CD4-positive, alpha-beta T cell (primary cell): Measurements from ENCODE around the gene XDH. TPM values are rescaled to one million over a fixed set of nuclear protein-coding genes. Genes with fewer than 3 reads are reported as not detected.

ENCODE experiments used
- ATAC-seq: fragments of 200-7000 bp; cut with Tn5 transposase; one replicate; pipeline ENCODE4 v1.10.0; 2022; ENCODE audit warnings: mild to moderate bottlenecking; ENCODE audit not compliant: poor library complexity
- CTCF ChIA-PET: fragments of 350-600 bp; sonication (Branson Sonifier 250); formaldehyde crosslinking; loops from one replicate; lab custom pipeline; 2021; ENCODE audit warnings: antibody characterized with exemption, inconsistent platforms; lab: Charles Lee
- POLR2A ChIA-PET: fragments of 350-600 bp; sonication (Branson Sonifier 250); formaldehyde crosslinking; loops from one replicate; lab custom pipeline; 2021; ENCODE audit warnings: antibody characterized with exemption, inconsistent platforms; lab: Charles Lee
- DNase-seq, 14 experiments: peaks; one replicate each; pipeline ENCODE4 v3.0.0-alpha.2; 2013 to 2020; ENCODE audit warnings: mixed read lengths in 2 of 14
- H3K27ac ChIP-seq, 2 donors: one replicate each; pipeline versions ENCODE4 v1.5.1 to v1.7.0; 2013; ENCODE audit warnings: low read length in 2 of 2, low read depth in 1 of 2, mild to moderate bottlenecking in 1 of 2
- H3K27me3 ChIP-seq, 2 experiments: 1 replicate in 1 of 2; 2 replicates in 1 of 2; pipeline versions ENCODE4 v1.6.1 to v1.7.0; 2013; ENCODE audit warnings: low read length in 2 of 2, control low read depth in 1 of 2, mild to moderate bottlenecking in 1 of 2, moderate library complexity in 1 of 2; ENCODE audit not compliant: insufficient read depth in 2 of 2, control insufficient read depth in 1 of 2
- H3K36me3 ChIP-seq: one replicate; pipeline ENCODE4 v1.6.1; 2013; ENCODE audit warnings: low read length, control low read depth; ENCODE audit not compliant: insufficient read depth
- H3K4me1 ChIP-seq: one replicate; pipeline ENCODE4 v1.6.1; 2013; ENCODE audit warnings: low read length, control low read depth; ENCODE audit not compliant: insufficient read depth
- H3K4me3 ChIP-seq: one replicate; pipeline ENCODE4 v1.5.1; 2013; ENCODE audit warnings: mild to moderate bottlenecking, low read length, moderate library complexity
- H3K9me3 ChIP-seq, 2 experiments: 1 replicate in 1 of 2; 2 replicates in 1 of 2; pipeline versions ENCODE4 v1.6.1 to v1.7.0; 2013; ENCODE audit warnings: low read length in 2 of 2, mild to moderate bottlenecking in 2 of 2, control low read depth in 1 of 2, moderate library complexity in 1 of 2; ENCODE audit not compliant: control insufficient read depth in 1 of 2, insufficient read depth in 1 of 2
- H3K27ac Mint-ChIP-seq: one replicate; pipeline ENCODE4 v1.8.0; 2020; ENCODE audit warnings: mixed read lengths
- H3K27me3 Mint-ChIP-seq: one replicate; pipeline ENCODE4 v1.8.0; 2021; ENCODE audit warnings: mixed read lengths
- H3K36me3 Mint-ChIP-seq: one replicate; pipeline ENCODE4 v1.8.0; 2021; ENCODE audit warnings: low read depth, mixed read lengths
- H3K4me1 Mint-ChIP-seq: one replicate; pipeline ENCODE4 v1.8.0; 2021; ENCODE audit warnings: low read depth, mixed read lengths
- H3K4me3 Mint-ChIP-seq: one replicate; pipeline ENCODE4 v1.8.0; 2020; ENCODE audit warnings: mild to moderate bottlenecking, mixed read lengths
- H3K9me3 Mint-ChIP-seq: one replicate; pipeline ENCODE4 v1.8.0; 2020; ENCODE audit warnings: mixed read lengths
- CTCF ChIP-seq: fragments of 200-600 bp; IDR thresholded peaks from one replicate; pipeline ENCODE4 v1.8.0; 2022; ENCODE audit warnings: antibody characterized with exemption, mild to moderate bottlenecking
- intact Hi-C, 2 experiments: fragments of 100-400 bp; cut with DNase I in 1 of 2; cut with micrococcal nuclease in 1 of 2; formaldehyde crosslinking; loops; one replicate each; pipeline versions ENCODE4 v1.15.1 to v1.9.0; 2023 to 2025; cut with DNase I, micrococcal nuclease
- total RNA-seq, 174 experiments: library from RNA in 2 of 174; stranded (reverse) in 2 of 174; gene quantifications; one replicate each; pipeline ENCODE4 v1.2.3 and lab custom pipeline; 2021 to 2026

The XDH gene
- total RNA-seq, 2 experiments from 2014 or later: 0.05 TPM; not detected in 1

- Histone ChIP-seq H3K4me3 (no peak overlapping the region), H3K27ac (no peak overlapping the region), H3K27me3 (no peaks in the 10 kb centered on the region), H3K4me1 (peaks cover 11% of the 10 kb centered on the region), H3K9me3 (no peaks in the 10 kb centered on the region), H3K36me3 (no peaks in the 10 kb centered on the region)
- no peaks in the 10 kb centered on the region for H3K36me3 Mint-ChIP-seq
- H3K4me3 Mint-ChIP-seq: no peak overlapping the region
- ChIA-PET POLR2A (no interaction called here), CTCF (no interaction called here)
- H3K9me3 Mint-ChIP-seq: no peaks in the 10 kb centered on the region
- H3K4me1 Mint-ChIP-seq: peaks cover 20% of the 10 kb centered on the region
- H3K27ac Mint-ChIP-seq: no peak overlapping the region
- intact Hi-C loops: loop anchor here in 1 of 2 experiments (5.0 kb wide), 1 partner anchor 111 kb away; no protein-coding TSS in a partner anchor
- H3K27me3 Mint-ChIP-seq: peaks cover 25% of the 10 kb centered on the region
- ATAC-seq (no peak), DNase-seq (no peak)
- no peak for TF ChIP-seq CTCF
Measured at GRCh38 chr2:31411771-31412170, 2.8 kb downstream of the XDH start.

DNA sequence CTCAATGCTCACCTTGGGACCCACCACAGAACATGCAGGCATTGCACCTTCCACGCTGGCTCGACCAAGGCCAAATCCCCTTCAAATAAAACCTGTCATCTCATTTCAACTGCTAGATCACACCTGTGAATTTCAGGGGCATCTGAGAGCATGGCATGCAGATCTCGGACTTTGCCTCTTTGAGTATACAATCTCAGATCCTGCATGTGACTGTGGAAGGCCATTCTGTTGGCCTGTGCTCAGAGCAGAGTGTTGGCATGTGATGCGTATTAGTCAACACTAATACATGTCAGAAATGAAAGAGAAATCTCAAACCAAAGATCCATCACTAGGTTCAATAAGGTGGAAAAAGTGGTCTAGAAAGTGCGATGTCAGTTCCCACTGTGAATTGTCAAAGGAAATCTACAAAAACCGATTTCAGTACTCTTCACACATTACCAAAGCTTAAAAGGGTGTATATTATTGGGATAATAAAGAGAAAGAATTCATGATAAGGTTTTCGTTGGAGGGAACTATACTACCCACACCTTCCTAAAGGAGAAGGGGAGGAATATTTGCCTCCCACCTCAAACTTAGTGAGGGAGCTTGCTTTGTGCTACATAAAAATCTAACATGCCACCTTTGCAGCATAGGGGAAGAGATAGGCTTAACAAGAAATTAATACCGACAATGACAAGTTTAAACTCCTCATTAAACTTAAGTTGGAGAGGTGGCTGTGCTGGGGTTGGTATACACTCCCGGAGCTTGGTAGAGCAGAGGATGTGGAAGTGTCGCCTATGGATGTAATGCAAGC is 7.8 kb downstream of the XDH start:
- ChIA-PET CTCF (no interaction called here), POLR2A (no interaction called here)
- no peaks in the 10 kb centered on the region for H3K9me3 ChIP-seq
- H3K27me3 ChIP-seq: no peaks in the 10 kb centered on the region
- H3K36me3 ChIP-seq: no peaks in the 10 kb centered on the region
- H3K4me3 Mint-ChIP-seq: no peak overlapping the region
- no peaks in the 10 kb centered on the region for H3K4me1 ChIP-seq
- no peaks in the 10 kb centered on the region for H3K9me3 Mint-ChIP-seq
- no peaks in the 10 kb centered on the region for H3K4me1 Mint-ChIP-seq
- no peak overlapping the region for H3K27ac Mint-ChIP-seq
- ATAC-seq (no peak), DNase-seq (no peak)
- intact Hi-C loops: no loop called here
- peaks cover 22% of the 10 kb centered on the region for H3K27me3 Mint-ChIP-seq
- no peak for TF ChIP-seq CTCF
- no peak overlapping the region for H3K4me3 ChIP-seq
- no peak overlapping the region for H3K27ac ChIP-seq
- no peaks in the 10 kb centered on the region for H3K36me3 Mint-ChIP-seq

DNA sequence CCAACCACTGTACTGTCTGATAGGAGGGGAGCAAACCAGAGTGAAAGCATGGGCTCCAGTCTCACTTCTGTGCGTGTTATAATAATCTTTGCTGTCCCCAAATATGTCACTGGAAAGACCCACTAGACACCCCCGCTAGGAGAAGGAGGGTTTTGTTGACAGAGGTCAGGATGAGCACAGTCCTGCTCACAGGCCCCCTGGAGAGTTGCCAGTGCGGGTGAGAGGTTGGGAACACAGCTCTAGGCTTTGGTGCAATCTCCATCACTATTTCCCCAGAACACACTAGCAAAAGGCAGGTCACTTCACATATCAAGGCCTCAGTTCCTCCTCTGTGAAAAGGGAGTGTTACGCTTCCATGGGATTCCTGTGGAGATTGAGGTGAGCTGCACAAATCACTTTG is 9.7 kb downstream of the XDH start:
- no peak overlapping the region for H3K4me3 ChIP-seq
- ChIA-PET CTCF (no interaction called here), POLR2A (no interaction called here)
- H3K27me3 Mint-ChIP-seq: peaks cover 22% of the 10 kb centered on the region
- no peaks in the 10 kb centered on the region for H3K4me1 ChIP-seq
- H3K4me3 Mint-ChIP-seq: no peak overlapping the region
- no peaks in the 10 kb centered on the region for H3K27me3 ChIP-seq
- H3K9me3 ChIP-seq: no peaks in the 10 kb centered on the region
- DNase-seq (no peak), ATAC-seq (no peak)
- no peaks in the 10 kb centered on the region for H3K36me3 ChIP-seq
- no peaks in the 10 kb centered on the region for H3K4me1 Mint-ChIP-seq
- no peak for TF ChIP-seq CTCF
- H3K9me3 Mint-ChIP-seq: no peaks in the 10 kb centered on the region
- intact Hi-C loops: no loop called here
- H3K36me3 Mint-ChIP-seq: no peaks in the 10 kb centered on the region
- no peak overlapping the region for H3K27ac ChIP-seq
- no peak overlapping the region for H3K27ac Mint-ChIP-seq
